ENCODE results near the gene HLF. TPM values are rescaled to one million over a fixed set of nuclear protein-coding genes. Genes with fewer than 3 reads are reported as not detected.

The HLF gene
- total RNA-seq, 1 donor from 2014 or later, result 0.26 TPM

DNA sequence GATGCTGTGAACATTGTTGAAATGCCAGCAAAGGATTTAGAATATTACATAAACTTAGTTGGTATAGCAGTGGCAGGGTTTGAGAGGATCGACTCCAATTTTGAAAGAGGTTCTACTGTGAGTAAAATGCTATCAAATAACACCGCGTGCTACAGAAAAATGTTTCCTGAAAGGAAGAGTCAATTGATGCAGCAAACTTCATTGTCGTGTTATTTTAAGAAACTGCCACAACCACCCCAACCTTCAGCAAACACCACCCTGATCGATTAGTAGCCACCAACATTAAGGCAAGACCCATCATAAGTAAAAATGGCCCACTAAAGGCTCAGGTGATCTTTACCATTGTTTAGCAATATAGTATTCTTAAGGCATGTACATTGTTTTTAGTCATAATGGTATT lies 27.3 kb downstream of the HLF start:
- Histone ChIP-seq H3K36me3 (ENCODE audit: control insufficient read depth, insufficient read depth, low read length) (no peaks in the 10 kb centered on the region), H3K4me3 (ENCODE audit: low read depth, low read length) (no peak overlapping the region), H3K27me3 (ENCODE audit: control insufficient read depth, insufficient read depth, low read length) (no peaks in the 10 kb centered on the region)
- DNase-seq (ENCODE audit: low read depth) (no peak), FAIRE-seq (no peak)
- TF ChIP-seq, protein P1, sequence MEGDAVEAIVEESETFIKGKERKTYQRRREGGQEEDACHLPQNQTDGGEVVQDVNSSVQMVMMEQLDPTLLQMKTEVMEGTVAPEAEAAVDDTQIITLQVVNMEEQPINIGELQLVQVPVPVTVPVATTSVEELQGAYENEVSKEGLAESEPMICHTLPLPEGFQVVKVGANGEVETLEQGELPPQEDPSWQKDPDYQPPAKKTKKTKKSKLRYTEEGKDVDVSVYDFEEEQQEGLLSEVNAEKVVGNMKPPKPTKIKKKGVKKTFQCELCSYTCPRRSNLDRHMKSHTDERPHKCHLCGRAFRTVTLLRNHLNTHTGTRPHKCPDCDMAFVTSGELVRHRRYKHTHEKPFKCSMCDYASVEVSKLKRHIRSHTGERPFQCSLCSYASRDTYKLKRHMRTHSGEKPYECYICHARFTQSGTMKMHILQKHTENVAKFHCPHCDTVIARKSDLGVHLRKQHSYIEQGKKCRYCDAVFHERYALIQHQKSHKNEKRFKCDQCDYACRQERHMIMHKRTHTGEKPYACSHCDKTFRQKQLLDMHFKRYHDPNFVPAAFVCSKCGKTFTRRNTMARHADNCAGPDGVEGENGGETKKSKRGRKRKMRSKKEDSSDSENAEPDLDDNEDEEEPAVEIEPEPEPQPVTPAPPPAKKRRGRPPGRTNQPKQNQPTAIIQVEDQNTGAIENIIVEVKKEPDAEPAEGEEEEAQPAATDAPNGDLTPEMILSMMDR (IDR thresholded peaks at IDR 0.05; ENCODE audit: insufficient read depth, low read length, severe bottlenecking), result no peak

DNA sequence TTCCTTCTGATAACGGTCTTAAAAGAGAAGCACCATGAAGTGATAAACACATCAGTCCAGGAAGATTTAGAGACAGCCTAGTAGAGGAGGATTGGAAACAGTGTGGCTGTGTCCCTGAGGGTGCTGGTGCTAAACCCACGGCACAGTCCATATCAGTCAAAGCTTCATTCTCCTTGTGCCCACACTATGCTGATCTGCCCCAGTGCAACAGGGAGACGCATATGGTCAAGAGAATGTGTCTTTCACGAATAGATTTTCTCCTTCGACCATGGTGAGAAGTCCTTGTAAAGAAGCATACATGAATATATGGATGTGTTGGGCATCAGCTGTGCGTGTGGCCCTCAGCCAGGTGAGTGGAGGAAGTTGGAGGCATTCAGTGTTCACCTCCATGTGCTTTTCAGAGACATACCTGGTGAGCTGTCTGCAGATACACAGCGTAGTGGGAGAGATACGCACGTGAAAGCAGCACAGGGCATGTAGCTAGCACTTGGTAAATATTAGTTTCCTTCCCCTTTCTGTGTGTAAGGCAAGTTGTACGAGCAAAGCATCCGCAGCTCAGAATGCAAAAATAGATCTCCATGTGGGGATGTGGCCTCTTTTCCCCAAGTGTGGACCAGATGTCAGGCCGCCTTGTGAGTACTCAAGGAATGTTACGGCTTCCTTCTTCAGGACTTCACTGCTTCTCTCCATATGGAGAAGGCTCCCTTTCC lies 29.4 kb downstream of the HLF start:
- no peaks in the 10 kb centered on the region for H3K36me3 ChIP-seq (ENCODE audit: control insufficient read depth, insufficient read depth, low read length)
- DNase-seq (ENCODE audit: low read depth) (no peak), FAIRE-seq (peak; percentile 13)
- no peaks in the 10 kb centered on the region for H3K27me3 ChIP-seq (ENCODE audit: control insufficient read depth, insufficient read depth, low read length)
- TF ChIP-seq, protein P1 (IDR thresholded peaks at IDR 0.05; ENCODE audit: insufficient read depth, low read length, severe bottlenecking), result no peak
- H3K4me3 ChIP-seq (ENCODE audit: low read depth, low read length), result no peak overlapping the region

DNA sequence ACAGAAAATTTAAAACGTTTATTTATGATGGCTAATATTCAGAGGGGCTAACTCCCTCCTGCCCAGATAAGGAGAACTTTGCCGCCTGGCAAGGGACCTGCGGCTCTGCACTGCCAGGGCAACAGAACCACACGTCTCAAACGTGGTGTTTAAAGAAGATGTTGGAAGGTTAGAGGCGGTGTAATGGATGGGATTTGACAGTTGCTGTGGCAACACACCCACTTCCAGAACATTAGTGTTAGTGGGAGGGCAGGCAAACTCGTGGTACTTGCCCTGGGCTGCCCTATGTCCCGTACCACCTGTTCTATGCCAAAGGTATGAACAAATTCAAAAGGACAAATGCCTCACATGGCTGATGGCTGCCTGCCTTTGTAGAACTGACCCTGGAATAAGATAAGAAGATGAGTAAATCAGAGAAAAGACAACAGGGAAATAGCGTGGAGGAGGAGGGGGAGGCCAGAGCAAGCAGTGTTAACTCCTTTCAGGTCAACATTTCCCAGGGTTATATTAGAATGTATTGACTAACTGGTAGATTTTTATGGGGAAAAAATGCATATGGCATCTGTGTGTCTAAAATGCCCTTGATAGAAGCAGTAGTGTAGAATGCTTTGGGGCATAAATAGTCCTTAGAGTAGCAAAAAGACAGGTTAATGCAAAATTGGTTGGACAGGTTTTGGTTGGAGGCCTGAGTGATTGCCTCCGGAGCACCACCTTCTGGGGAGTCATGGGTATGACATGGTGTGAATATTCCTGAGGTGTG lies 30.8 kb downstream of the HLF start:
- H3K36me3 ChIP-seq (ENCODE audit: control insufficient read depth, insufficient read depth, low read length), result no peaks in the 10 kb centered on the region
- H3K4me3 ChIP-seq (ENCODE audit: low read depth, low read length), result no peak overlapping the region
- H3K27me3 ChIP-seq (ENCODE audit: control insufficient read depth, insufficient read depth, low read length), result no peaks in the 10 kb centered on the region
- TF ChIP-seq, protein P1 (IDR thresholded peaks at IDR 0.05; ENCODE audit: insufficient read depth, low read length, severe bottlenecking), result peak; percentile 86
- FAIRE-seq, result no peak
- DNase-seq (ENCODE audit: low read depth), result peak; percentile 59

DNA sequence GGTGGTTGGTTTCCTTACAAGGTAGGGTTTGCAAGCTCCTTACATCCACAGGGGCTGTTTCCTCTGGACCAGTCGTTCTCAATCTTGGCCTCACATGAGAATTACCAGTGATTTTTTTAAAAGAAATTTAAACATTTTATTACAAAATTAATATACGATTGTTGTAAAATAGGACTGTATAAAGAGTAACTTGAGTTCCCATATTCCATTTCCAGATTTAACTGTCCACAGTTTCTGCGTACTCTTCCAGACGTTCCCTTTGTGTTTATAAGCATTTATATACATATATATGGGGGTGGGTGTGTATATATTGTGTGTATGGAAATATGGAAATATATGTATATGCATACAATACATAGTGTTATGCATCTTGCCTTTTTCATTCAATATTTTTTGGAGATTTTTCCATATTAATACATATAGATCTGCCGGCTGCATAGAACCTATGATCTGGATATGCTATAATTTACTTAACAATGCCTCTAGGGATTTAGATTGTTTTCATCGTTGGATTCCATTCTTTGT lies 31.5 kb downstream of the HLF start:
- TF ChIP-seq, protein P1 (IDR thresholded peaks at IDR 0.05; ENCODE audit: insufficient read depth, low read length, severe bottlenecking), result no peak
- Histone ChIP-seq H3K36me3 (ENCODE audit: control insufficient read depth, insufficient read depth, low read length) (no peaks in the 10 kb centered on the region), H3K27me3 (ENCODE audit: control insufficient read depth, insufficient read depth, low read length) (no peaks in the 10 kb centered on the region), H3K4me3 (ENCODE audit: low read depth, low read length) (no peak overlapping the region)
- DNase-seq (ENCODE audit: low read depth) (no peak), FAIRE-seq (no peak)

DNA sequence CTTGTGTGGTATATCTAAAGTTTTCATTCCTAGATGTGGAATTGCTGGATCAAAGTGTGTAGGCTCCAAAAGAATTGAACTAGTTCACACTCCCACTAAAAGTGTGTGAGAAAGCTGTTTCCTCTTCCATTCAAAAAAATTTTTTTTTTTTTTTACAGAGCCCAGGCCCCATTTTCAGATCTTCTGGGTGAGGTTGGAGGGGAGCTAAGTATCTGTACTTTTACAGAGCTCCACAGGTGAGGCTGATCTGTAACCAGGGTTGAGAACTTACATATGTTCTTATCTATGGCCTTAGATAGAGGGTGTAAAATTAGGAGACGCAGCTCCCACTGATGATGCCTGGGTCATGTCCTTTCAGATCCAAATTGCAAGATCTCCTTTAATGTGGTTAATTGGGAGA lies 31.9 kb downstream of the HLF start:
- Histone ChIP-seq H3K27me3 (ENCODE audit: control insufficient read depth, insufficient read depth, low read length) (no peaks in the 10 kb centered on the region), H3K4me3 (ENCODE audit: low read depth, low read length) (no peak overlapping the region), H3K36me3 (ENCODE audit: control insufficient read depth, insufficient read depth, low read length) (no peaks in the 10 kb centered on the region)
- FAIRE-seq, result no peak
- TF ChIP-seq, protein P1 (IDR thresholded peaks at IDR 0.05; ENCODE audit: insufficient read depth, low read length, severe bottlenecking), result no peak
- no peak for DNase-seq (ENCODE audit: low read depth)
